A549 (cell line): Measurements from ENCODE around the gene TCERG1L. TPM values are rescaled to one million over a fixed set of nuclear protein-coding genes. Genes with fewer than 3 reads are reported as not detected.

ENCODE experiments used
- ATAC-seq, 2 experiments: fragments of 200-7000 bp in 1 of 2; fragments of >200 bp in 1 of 2; cut with Nextera tagmentation in 1 of 2; cut with Tn5 transposase in 1 of 2; 3 replicates each; pipeline versions ENCODE4 v1.8.0 to v1.9.1; 2018 to 2020; ENCODE audit warnings: mild to moderate bottlenecking in 1 of 2, moderate library complexity in 1 of 2
- CTCF ChIA-PET: fragments of 300-600 bp; sonication (Branson Sonifier 250); formaldehyde crosslinking; extraction: SDS; loops from one replicate; lab custom pipeline; 2021; ENCODE audit warnings: antibody characterized with exemption, inconsistent platforms; lab: Yijun Ruan, JAX
- POLR2A ChIA-PET: fragments of 350-600 bp; formaldehyde crosslinking; extraction: SDS; loops from one replicate; lab custom pipeline; 2021; ENCODE audit warnings: antibody characterized with exemption, inconsistent platforms; lab: Yijun Ruan, JAX
- DNase-seq, 2 experiments: peaks; one replicate each; pipeline versions ENCODE4 v3.0.0 to v3.0.0-alpha.2; 2011 to 2016; ENCODE audit warnings: low read depth in 1 of 2, low spot score in 1 of 2
- FAIRE-seq: peaks from 2 replicates; lab custom pipeline; 2011; peaks lifted over from hg19 to GRCh38; lab: Jason Lieb, UNC
- H3K27ac ChIP-seq, 2 experiments: fragments of >200 bp; sonication (Bioruptor Twin); formaldehyde crosslinking; 3 replicates each; pipeline ENCODE4 v1.5.1; 2016 to 2017
- H3K4me1 ChIP-seq: fragments of >200 bp; sonication (Bioruptor Twin); formaldehyde crosslinking; 3 replicates; pipeline ENCODE4 v1.6.1; 2016
- H3K4me2 ChIP-seq: fragments of >200 bp; sonication (Bioruptor Twin); formaldehyde crosslinking; 3 replicates; pipeline ENCODE4 v1.6.1; 2016
- H3K4me3 ChIP-seq: fragments of >200 bp; sonication (Bioruptor Twin); formaldehyde crosslinking; 3 replicates; pipeline ENCODE4 v1.5.1; 2016
- H3K9me3 ChIP-seq: fragments of >200 bp; sonication (Bioruptor Twin); formaldehyde crosslinking; 3 replicates; pipeline ENCODE4 v1.6.1; 2016
- CHD2 ChIP-seq: fragments of 150-350 bp; IDR thresholded peaks from 2 replicates; pipeline ENCODE4 v1.6.1; 2014; ENCODE audit warnings: low read length; ENCODE audit not compliant: partially characterized antibody
- CTCF ChIP-seq: fragments of >200 bp; sonication (Bioruptor Twin); formaldehyde crosslinking; IDR thresholded peaks from 3 replicates; pipeline ENCODE4 v1.5.1; 2016
- E2F6 ChIP-seq: IDR thresholded peaks from 2 replicates; pipeline ENCODE4 v1.6.1; 2012; ENCODE audit warnings: low read depth, borderline replicate concordance
- EHF ChIP-seq: fragments of 250-450 bp; sonication (Bioruptor Pico); IDR thresholded peaks from 2 replicates; pipeline ENCODE4 v1.5.0; 2020; ENCODE audit warnings: mild to moderate bottlenecking
- ELK1 ChIP-seq: fragments of 150-350 bp; IDR thresholded peaks from 2 replicates; pipeline ENCODE4 v1.6.1; 2014; ENCODE audit warnings: low read depth, mild to moderate bottlenecking, low read length
- GATA3 ChIP-seq: IDR thresholded peaks from 2 replicates; pipeline ENCODE4 v1.6.1; 2012; ENCODE audit warnings: borderline replicate concordance
- KDM5A ChIP-seq: fragments of 200-600 bp; sonication (generic); IDR thresholded peaks from 2 replicates; pipeline ENCODE4 v1.6.1; 2016; ENCODE audit warnings: antibody characterized with exemption, mild to moderate bottlenecking
- PHF8 ChIP-seq: fragments of 200-600 bp; sonication (generic); IDR thresholded peaks from 2 replicates; pipeline ENCODE4 v1.6.1; 2016; ENCODE audit warnings: low read depth, mild to moderate bottlenecking, antibody characterized with exemption, moderate library complexity, borderline replicate concordance
- REST ChIP-seq: fragments of 200-600 bp; sonication (generic); IDR thresholded peaks from 2 replicates; pipeline ENCODE4 v1.6.1; 2016; ENCODE audit warnings: antibody characterized with exemption, mild to moderate bottlenecking, moderate library complexity
- USF2 ChIP-seq: fragments of 450-650 bp; IDR thresholded peaks from 2 replicates; pipeline ENCODE4 v1.6.1; 2014; ENCODE audit warnings: antibody characterized with exemption
- ZFP36 ChIP-seq: fragments of 450-650 bp; IDR thresholded peaks from 2 replicates; pipeline ENCODE4 v1.6.1; 2014; ENCODE audit warnings: borderline replicate concordance; ENCODE audit not compliant: partially characterized antibody
- WGBS: methylation state at CpG from one replicate; pipeline ENCODE4 v1.1.6; 2017; ENCODE audit errors: missing lambda C conversion rate; 5-methylcytosine and 5-hydroxymethylcytosine counted together
- polyA plus RNA-seq, 4 experiments: library from polyadenylated mRNA; depleted of rRNA in 3 of 4; stranded (reverse); fragments of >200 nt; fragmentation: RNase III in 1 of 4; extraction: RNeasy Plus Mini Kit Qiagen cat#74134 plus additional on column Dnase treatment in 1 of 4; gene quantifications; 2 replicates in 3 of 4; 3 replicates in 1 of 4; pipeline ENCODE4 v1.2.3, GENCODE V29; 2011 to 2017

TCERG1L gene
- polyA plus RNA-seq, 2 of the 4 experiments (the other 2 are of a cell fraction): not detected

- Histone ChIP-seq H3K27ac (no peak overlapping the region), H3K4me2 (no peak overlapping the region), H3K9me3 (no peaks in the 10 kb centered on the region), H3K4me1 (no peaks in the 10 kb centered on the region), H3K4me3 (no peak overlapping the region)
- ATAC-seq: no peak
- no peak for TF ChIP-seq CTCF
- TF ChIP-seq EHF (CRISPR knock-in tag): no peak
- TF ChIP-seq ELK1: no peak
- no peak for TF ChIP-seq KDM5A
- no peak for TF ChIP-seq PHF8
- TF ChIP-seq GATA3: no peak
- no peak for TF ChIP-seq ZFP36
- TF ChIP-seq USF2: no peak
- no peak for TF ChIP-seq CHD2
- TF ChIP-seq REST: no peak
- WGBS: 0% methylated on average over 7 of the region's 10 CpGs
- ChIA-PET POLR2A (no interaction called here), CTCF (no interaction called here)
- no peak for DNase-seq
- FAIRE-seq: no peak
Measured at GRCh38 chr10:131211146-131211545, 100.4 kb downstream of the TCERG1L start.

GRCh38 chr10:131210181-131210580 lies 101.3 kb downstream of the TCERG1L start:
- ChIA-PET CTCF (no interaction called here), POLR2A (no interaction called here)
- H3K27ac ChIP-seq: no peak overlapping the region
- ATAC-seq: no peak
- H3K4me2 ChIP-seq: no peak overlapping the region
- FAIRE-seq: no peak
- DNase-seq: no peak
- TF ChIP-seq E2F6: no peak
- TF ChIP-seq, all 56 proteins: peak for 0
- Histone ChIP-seq H3K4me1 (no peaks in the 10 kb centered on the region), H3K4me3 (no peak overlapping the region), H3K9me3 (no peaks in the 10 kb centered on the region)
- 5% methylated on average over 3 of the region's 3 CpGs for WGBS
